ENCODE data around the gene CCL17. TPM values are rescaled to one million over a fixed set of nuclear protein-coding genes. Genes with fewer than 3 reads are reported as not detected.

The CCL17 gene
- total RNA-seq, 6 experiments from 2014 or later = not detected

- peaks cover 8% of the 10 kb centered on the region; the same call in 1 of the 2 replicates for H3K36me3 Mint-ChIP-seq (ENCODE audit: low read depth)
- peak overlapping the region; percentile 98 for H3K4me3 Mint-ChIP-seq
- H3K4me1 Mint-ChIP-seq (ENCODE audit: low read depth) = peaks cover 31% of the 10 kb centered on the region
- no peak for TF ChIP-seq CTCF (IDR thresholded peaks at IDR 0.05)
- DNase-seq = peak; percentile 10
- H3K27ac Mint-ChIP-seq = peak overlapping the region; percentile 90
- no peaks in the 10 kb centered on the region; the same call in 1 of the 2 replicates for H3K27me3 Mint-ChIP-seq (ENCODE audit: insufficient read depth)
- no peaks in the 10 kb centered on the region for H3K9me3 Mint-ChIP-seq
Measured at GRCh38 chr16:57446531-57447185, 42.1 kb downstream of the CCL17 start.

- H3K9me3 Mint-ChIP-seq = no peaks in the 10 kb centered on the region
- no peak for TF ChIP-seq CTCF (IDR thresholded peaks at IDR 0.05)
- peaks cover 31% of the 10 kb centered on the region for H3K4me1 Mint-ChIP-seq (ENCODE audit: low read depth)
- H3K27ac Mint-ChIP-seq = peak within 1 kb of the TSS; percentile 90
- DNase-seq = peak; percentile 85
- H3K4me3 Mint-ChIP-seq = peak within 1 kb of the TSS; percentile 98
- no peaks in the 10 kb centered on the region; the same call in 1 of the 2 replicates for H3K27me3 Mint-ChIP-seq (ENCODE audit: insufficient read depth)
- 0 out of 2 replicates have a peak, but pooled peaks cover 9% of the 10 kb centered on the region for H3K36me3 Mint-ChIP-seq (ENCODE audit: low read depth)
Measured at GRCh38 chr16:57447186-57447962, 42.8 kb downstream of the CCL17 start, which contains the start of the genes CIAPIN1 and COQ9. TSS of gene CIAPIN1 (minus strand) at chr16:57447385. CDS start at chr16:57440928, 6,457 bp downstream. TSS of gene COQ9 (plus strand) at chr16:57447479. CDS start at chr16:57447506, 27 bp downstream.

DNA sequence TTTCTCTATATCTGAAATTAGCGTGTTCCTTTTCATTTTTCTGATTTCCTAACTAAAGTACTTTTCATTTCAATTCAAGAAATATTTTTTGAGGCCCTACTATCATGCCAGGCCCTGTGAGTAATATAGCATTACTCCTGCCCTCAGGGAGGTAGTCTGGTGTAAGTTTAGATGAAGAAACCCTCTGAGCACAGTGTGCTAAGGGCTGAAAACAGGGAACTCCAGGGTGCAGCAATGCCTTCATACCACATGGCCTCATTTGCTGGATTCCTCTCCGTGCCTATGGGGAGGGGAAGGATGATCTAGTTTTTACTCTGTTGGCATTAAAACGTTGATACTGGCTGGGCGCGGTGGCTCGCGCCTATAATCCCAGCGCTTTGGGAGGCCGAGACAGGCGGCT lies 47.5 kb downstream of the CCL17 start:
- DNase-seq = no peak

GRCh38 chr16:57462209-57462977 lies 57.8 kb downstream of the CCL17 start, which contains the start of gene POLR2C:
TSS of gene POLR2C (plus strand) at chr16:57462679. CDS start at chr16:57462725, 46 bp downstream.
- peak within 1 kb of the TSS; percentile 99 for H3K4me3 Mint-ChIP-seq
- TF ChIP-seq CTCF (IDR thresholded peaks at IDR 0.05) = peak; percentile 95
- H3K27me3 Mint-ChIP-seq (ENCODE audit: insufficient read depth) = peaks cover 5% of the 10 kb centered on the region
- DNase-seq = peak; percentile 79
- H3K4me1 Mint-ChIP-seq (ENCODE audit: low read depth) = peaks cover 20% of the 10 kb centered on the region
- H3K36me3 Mint-ChIP-seq (ENCODE audit: low read depth) = peaks cover 26% of the 10 kb centered on the region
- peak within 1 kb of the TSS; percentile 94 for H3K27ac Mint-ChIP-seq
- H3K9me3 Mint-ChIP-seq = no peaks in the 10 kb centered on the region

More for the DNA sequence above, 47.5 kb downstream of the CCL17 start:
- Mint-ChIP-seq H3K36me3 (ENCODE audit: low read depth) (peaks cover 14% of the 10 kb centered on the region; the same call in 1 of the 2 replicates), H3K4me3 (no peak overlapping the region), H3K4me1 (ENCODE audit: low read depth) (peaks cover 12% of the 10 kb centered on the region), H3K27me3 (ENCODE audit: insufficient read depth) (no peaks in the 10 kb centered on the region; the same call in 1 of the 2 replicates), H3K9me3 (no peaks in the 10 kb centered on the region), H3K27ac (no peak overlapping the region)
- no peak for TF ChIP-seq CTCF (IDR thresholded peaks at IDR 0.05)

- no peaks in the 10 kb centered on the region for H3K9me3 Mint-ChIP-seq
- no peak for DNase-seq
- H3K4me1 Mint-ChIP-seq (ENCODE audit: low read depth) = peaks cover 20% of the 10 kb centered on the region
- no peak for TF ChIP-seq CTCF (IDR thresholded peaks at IDR 0.05)
- H3K36me3 Mint-ChIP-seq (ENCODE audit: low read depth) = peaks cover 26% of the 10 kb centered on the region
- peak overlapping the region; percentile 94 for H3K27ac Mint-ChIP-seq
- H3K4me3 Mint-ChIP-seq = peak overlapping the region; percentile 99
- H3K27me3 Mint-ChIP-seq (ENCODE audit: insufficient read depth) = peaks cover 5% of the 10 kb centered on the region
Measured at GRCh38 chr16:57462978-57463362, 58.4 kb downstream of the CCL17 start.
